Stimulated activated CD4-positive, alpha-beta T cell treated with anti-CD3 and anti-CD28 coated beads, Interleukin-4, amount 100 ng/mL, for 24 hours (primary cell): ENCODE measurements around the gene GLYATL2.

Source experiments
- DNase-seq: peaks from one replicate; pipeline ENCODE4 v3.0.0-alpha.2; 2020

The GLYATL2 gene, protein sequence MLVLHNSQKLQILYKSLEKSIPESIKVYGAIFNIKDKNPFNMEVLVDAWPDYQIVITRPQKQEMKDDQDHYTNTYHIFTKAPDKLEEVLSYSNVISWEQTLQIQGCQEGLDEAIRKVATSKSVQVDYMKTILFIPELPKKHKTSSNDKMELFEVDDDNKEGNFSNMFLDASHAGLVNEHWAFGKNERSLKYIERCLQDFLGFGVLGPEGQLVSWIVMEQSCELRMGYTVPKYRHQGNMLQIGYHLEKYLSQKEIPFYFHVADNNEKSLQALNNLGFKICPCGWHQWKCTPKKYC

DNA sequence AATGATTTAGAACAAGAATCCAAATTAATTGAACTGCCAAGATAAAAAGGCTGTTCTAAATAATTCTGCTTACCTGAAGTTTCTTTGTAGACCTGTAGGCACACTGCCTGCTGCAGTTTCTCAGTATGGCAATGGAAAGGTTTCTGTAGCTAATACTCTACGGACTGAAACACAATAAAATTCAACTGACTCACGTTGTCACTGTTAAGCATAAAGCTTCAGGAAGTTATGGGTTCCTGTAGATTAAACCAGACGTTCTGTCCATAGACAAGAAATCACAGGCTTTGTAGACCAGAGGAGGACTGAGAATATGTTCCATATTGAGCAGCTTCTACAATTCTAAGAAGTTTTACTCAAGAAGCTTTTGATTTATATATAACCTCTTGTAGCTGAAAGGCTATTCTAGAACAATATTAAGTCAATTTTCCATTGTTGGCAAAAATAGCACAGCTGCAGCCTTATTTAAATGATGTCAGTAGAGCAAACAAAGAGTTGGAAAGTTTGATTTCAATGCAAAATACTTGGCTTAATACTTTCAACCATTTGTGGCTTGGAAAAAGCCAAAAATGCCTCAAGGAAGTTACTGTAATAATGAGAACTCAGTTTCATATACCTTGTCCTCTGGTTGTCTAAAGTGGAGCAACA, at the start of gene GLYATL2:
GLYATL2 (minus strand) TSS at position 344 of the 645 bp plus-strand sequence. CDS start 5,092 bp downstream, outside the sequence.
- no peak for DNase-seq

DNA sequence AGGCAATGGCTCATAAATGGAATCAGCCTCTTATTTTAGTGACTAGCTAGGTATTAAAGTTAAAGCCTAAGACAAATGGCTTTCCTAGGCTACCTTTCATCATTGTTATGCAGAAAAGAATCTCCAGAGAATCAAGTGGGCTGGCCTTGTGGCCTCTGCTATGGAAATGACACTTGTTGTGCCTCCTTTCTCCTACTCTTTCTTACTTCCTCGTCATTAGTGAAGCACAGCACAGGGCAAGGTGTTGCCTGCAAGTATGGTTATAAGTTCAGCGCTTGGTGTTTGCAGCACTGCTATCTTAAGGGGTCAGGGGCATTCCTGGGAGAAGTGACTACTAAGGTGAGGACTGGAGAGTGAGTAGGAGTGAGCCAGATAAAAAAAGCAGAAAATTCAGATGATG, 49.4 kb upstream of the GLYATL2 start:
- no peak for DNase-seq

DNA sequence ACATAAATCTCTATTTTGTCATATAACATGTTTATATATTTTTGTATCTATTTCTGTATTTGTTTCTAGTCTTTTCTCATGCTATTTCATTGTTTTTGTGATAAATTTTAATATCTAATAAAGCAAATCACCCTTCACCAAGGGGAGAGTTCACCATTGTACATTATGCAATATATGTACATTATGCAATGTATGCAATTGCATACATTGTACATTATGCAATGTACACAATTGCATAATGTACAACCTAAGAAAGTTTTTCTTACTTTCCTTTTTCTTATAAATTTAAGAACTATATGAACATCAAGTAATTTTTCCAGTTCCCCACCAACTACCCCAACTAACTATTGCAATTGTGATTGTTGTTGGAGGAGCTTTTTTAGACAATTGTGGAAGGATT, 44.1 kb upstream of the GLYATL2 start:
- no peak for DNase-seq

DNA sequence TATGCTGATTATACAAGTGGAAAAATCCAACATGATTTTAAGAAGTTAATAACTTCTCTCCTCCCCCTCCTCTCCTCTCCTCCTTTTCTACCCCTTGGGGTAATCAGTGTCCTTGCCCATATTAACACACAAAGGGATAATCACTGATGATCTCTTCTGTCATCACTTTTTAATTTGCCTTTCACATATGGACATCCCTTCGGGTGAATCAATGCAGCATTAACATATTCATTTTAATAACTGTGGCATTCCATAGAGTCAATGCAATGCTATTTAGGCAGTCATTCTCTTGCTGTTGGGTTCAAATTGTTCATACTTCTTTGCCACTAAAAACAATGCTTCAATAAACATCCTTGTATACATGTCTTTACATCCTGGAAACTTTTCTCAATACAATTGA, 42.9 kb upstream of the GLYATL2 start:
- no peak for DNase-seq

DNA sequence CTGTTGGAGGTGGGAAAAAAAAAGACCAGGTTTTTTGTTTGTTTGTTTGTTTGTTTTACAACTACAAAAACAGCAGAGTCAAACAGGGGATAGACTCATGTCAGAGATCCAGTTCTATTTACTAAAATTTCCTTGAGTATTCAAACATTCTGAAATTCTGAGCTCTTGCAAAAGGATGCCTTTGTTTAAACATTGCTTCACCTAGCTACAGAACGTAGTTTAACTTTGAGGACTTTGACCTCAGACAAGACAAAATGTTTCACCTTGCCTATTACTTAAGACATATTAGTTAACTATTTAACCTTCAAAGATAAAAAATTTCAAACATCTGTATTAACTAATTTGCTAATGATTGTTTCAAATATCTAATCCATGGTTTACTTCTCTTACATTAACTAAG, 36.1 kb upstream of the GLYATL2 start:
- no peak for DNase-seq

DNA sequence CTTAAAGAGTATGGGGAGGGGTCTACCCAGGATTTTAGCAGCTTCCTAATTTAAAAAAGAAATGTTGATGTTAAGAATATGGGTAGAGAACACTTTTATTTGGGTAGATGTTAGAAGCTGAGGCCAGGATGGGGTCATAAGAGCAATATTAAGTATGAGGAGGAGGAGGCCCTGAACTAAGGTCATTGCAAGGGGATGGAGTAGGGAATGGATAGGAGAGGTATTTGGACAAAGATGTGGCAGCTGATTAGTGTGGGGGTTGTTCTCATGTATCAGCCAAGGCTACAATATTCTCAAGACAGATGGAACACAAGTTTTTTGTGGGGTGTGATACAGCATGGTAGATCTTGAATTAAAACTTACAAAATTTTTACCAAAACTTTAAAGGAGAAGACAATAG, 35.7 kb upstream of the GLYATL2 start:
- DNase-seq: no peak

DNA sequence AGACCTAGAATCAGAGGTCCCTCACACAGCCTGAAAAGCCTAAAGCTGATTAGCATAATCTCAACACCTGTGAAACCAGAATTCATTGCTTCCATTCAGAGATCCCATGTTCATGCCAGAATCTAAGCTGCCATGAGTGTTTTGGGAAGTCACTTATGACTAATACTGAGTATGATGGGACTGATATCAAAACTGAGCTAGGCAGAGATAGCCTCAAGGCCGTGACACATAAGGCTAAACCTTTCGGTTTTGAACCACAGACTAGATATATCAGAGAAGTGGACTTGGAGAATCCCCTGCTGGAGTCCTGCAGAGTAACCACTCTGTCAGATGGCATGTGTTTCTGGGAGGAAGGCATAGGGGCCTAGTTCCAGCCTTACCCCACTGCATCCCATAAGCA, 23.1 kb upstream of the GLYATL2 start:
- no peak for DNase-seq

DNA sequence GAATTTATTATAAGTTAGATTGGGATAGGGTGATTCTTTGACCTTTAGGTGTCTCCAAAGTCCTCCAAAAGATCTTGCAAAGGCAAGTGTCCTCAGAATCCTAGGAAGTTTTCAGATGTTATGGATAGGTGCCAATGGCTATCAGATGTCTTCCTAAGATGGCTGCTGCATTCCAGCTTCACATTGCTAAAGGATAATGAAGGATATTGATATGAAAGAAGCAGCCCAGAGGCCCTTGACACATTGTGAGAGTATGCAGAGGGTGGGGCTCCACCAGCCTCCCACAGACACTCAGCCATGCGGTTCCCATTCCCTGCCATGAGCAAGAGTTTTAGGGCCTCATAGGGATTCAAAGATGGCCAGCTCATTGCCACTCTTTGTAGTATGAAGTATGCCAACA, 22.3 kb upstream of the GLYATL2 start:
- DNase-seq: no peak

DNA sequence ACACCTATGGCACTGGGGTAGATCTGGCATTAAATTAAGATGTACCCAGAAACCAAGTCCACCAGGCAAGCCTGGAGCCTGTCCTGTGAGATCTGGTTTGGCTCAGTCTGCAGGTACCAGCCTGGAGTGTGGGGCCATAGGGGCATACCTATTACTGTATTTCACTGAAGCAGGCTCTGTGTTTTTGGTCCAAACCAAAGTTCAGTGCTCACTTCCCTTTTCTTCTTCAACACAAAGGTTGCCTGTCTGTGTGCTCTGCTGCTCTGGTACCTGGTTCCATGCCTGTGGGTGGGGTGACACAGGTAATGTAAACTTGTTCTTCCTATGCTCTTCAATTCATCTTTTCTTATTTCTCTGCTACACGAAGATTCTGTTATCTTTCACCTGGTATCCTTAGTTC, 19.8 kb upstream of the GLYATL2 start:
- DNase-seq: no peak

DNA sequence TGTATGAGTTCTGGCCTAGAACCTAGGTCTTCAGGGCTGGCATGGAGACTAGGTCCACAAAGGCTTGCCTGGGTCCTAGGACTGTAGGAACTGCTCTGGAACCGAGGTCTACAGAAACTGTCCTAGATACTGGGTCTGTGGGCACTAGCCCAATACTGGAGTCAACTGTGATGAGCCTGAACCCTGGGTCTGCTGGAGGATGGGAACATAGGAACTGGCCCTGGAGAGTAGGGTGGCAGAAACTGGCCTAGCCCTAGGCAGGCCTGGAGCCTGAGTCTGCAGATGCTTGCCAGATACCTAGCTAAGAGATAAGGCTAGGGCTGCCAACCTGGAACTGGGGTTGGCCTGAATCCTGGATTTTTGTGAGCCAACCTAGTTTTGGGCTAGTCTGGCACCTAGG, 19.2 kb upstream of the GLYATL2 start:
- DNase-seq: no peak

DNA sequence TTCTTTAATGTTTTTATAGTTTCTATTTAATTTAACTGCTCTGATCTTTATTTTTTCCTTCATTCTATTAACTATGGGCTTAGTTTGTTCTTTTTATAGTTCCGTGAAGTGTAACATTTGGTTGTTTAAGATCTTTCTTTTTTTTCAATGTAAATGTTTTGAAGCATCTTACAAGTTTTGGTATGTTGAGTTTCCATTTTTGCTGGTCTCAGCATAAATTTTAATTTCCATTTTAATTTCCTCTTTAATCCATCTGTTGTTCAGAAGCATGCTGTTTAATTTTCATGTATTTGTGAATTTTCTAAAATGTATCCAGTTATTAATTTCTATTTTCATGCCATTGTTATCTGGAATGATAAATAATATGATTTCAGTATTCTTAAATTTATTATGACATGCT, 17.0 kb upstream of the GLYATL2 start:
- no peak for DNase-seq

DNA sequence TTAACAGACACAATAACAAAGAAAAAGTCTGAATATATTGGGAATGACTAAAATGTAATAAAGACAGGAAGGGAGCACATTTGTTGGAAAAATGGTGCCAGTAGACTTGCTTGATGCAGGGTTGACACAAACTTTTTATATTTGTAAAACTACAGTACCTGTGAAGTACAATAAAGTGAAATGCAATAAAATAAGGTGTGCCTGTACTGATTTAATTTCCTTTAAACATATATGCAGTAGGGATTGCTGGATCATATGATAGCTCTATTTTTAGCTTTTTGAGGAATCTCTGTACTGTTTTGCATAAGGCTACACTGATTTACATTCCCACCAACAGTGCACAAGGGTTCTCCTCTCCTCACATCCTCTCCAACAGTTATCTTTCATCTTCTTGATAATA, 12.3 kb upstream of the GLYATL2 start:
- no peak for DNase-seq

DNA sequence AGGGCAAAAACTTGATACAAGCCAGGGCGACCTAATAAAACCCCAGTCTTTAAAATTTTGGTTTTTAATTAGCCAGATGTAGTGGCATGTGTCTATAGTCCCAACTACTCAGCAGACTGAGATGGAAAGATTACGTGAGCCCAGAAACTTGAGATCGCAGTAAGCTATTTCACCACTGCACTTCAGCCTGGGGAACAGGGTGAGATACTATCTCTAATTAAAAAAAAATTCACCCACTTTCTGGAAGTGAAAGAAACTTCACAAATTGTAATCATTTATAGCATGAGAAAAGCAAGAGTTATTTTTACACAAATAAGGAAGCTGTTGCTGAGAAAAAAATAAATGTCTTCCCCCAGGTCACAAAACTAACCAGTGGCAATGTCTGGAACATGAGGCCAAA, 882 bp upstream of the GLYATL2 start:
- no peak for DNase-seq

DNA sequence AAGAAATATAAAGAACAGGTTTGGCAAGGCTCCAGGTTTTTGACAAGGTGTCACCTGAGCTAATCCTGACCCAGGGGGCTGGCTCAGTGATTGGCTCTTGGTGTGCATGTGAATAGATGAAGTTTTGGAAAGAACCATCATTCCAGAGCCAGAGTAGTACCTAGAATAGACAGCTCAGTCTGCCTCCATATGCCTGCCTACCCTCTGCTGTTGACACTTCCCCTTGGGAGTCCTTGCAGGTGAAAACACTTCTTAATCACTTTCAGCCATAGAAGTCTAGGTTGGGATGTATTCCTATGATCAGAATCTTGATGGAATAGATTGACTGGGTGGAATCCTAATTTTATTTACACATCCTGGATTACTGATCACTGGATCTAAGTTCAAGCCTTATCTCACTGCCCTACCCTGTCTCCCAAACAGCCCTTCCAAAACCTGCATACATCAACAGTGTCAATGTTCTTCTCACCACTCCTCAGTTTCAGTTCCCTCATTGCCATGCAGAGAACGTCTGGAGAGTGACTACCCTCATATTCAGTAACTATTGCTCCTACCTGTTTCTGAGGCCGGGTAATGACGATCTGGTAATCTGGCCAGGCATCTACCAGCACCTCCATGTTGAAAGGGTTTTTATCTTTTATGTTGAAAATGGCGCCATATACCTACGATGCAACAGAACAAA, 6.7 kb downstream of the GLYATL2 start:
- no peak for DNase-seq

DNA sequence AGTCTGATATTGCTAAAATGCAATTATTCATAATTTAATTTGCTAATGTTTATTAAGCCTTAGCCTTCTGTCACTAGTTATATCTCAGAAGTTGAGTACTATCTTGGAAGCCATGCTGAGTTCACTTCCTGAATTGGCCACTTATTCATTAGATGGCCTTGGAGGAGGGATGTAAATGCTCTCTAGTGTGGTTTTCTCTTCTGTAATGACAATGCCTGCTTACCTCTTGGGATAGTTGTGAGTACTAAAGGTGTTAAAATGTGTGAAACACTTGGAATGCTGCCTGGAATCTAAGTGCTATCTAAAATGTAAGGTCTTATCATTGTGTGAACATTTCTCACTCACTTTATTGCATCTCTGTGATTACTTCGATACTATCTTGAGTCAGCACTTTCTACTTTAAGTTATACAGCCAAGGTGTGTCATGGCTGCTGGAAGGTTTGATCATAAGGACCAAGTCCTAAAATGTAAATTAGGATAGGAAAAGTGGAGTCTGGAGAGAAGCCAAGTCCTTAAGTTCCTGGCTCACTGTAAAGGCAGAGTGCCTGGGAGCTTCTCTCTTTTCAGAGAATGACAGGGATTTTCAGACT, 12.4 kb downstream of the GLYATL2 start:
- DNase-seq: no peak

DNA sequence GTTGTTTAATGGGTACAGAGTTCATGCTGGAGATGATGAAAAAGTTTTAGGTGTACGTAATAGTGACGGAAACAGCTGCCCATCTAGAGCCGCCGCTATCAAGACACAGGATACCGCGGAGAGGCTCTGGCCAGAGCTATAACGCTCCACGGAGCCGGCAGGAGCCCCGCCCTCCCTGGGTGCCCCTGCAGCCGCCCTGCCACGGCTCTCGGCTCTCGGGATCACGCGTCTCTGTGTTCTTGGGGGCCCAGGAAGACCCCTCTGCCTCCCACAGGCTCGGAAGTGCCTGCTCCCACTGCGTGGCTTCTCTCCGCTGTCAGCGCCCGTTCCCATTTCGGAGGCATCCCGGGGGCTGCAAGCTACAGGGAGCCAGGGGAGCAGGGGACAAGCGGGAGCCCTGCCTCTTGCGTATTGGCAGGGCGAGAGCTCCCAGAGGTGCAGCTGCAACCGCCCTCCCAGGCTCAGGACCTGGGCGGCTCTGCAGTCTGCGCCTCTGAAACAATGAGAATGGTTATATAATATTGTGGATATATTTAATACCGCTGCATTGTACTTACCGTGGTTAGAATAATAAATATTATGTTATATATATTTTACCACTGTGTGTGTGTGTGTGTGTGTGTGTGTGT, 13.7 kb downstream of the GLYATL2 start:
- DNase-seq: no peak

DNA sequence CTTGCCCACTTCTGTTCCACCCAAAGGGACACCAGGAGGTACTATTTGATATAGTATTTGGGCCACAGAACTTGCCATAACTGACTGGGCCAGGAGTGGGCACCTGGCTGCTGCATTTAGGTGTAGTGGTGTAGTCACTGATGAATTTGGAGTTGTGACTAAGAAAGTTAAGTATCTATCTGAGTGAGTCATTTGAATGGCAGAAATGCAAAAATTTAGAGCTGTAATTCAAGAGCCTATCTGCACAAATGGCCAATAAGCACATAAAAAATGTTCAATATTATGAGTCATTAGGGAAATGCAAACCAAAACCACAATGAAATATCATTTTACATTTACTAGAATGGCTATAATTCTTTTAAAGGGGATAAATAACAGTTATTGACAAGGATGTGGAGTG, 14.7 kb downstream of the GLYATL2 start:
- no peak for DNase-seq

DNA sequence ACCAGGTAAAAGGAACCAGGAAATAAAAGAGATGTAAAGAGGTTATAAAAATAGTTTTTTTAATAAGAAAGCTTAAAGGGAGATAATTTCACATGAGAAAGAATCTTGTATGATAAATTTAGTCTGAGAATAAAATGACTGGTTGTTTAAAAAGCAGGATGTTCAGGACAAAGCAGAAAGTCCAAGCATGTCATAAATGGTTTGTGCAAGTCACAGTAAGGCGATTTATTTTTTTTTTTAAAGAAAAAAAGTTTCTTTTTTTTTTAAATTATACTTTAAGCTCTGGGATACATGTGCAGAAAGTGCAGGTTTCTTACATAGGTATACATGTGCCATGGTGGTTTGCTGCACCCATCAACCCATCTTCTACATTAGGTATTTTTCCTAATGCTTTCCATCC, 30.8 kb downstream of the GLYATL2 start:
- DNase-seq: no peak

DNA sequence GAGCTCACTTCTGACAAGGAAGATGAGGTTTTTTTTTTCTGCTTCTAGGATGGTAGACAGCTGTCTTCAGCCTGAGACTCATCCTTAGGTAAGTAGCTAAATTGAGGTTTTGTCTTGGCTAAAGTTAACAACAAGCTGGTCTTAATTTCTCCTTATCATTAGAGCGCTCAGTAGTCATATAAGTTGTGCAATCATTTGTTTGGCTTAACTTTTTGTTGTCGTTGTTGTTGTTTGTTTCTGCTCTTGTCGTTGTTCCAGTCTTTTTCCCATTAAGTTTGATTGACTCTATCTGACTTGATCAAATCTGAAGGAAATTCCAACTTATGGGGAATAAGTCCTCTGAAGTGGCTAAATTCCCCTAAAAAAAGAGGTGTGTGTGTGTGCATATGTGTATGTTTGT, 33.0 kb downstream of the GLYATL2 start:
- no peak for DNase-seq

DNA sequence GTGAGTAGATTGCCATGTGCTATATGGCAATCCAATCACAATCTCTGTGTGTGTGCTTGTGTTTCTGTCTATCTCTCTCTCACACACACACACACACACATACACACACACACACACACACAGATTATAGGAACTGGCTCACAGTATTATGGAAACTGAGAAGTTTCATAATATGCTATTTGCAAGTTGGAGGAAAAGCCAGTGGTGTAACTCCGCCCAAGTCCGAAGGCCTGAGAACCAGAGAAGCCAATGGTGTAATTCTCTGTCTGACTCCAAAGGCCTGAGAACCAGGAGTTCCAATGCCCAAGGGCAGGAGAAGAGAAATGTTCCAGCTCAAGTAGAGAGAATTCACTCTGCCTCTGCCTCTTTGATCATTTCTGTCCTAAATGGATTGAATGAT, 37.2 kb downstream of the GLYATL2 start:
- no peak for DNase-seq

DNA sequence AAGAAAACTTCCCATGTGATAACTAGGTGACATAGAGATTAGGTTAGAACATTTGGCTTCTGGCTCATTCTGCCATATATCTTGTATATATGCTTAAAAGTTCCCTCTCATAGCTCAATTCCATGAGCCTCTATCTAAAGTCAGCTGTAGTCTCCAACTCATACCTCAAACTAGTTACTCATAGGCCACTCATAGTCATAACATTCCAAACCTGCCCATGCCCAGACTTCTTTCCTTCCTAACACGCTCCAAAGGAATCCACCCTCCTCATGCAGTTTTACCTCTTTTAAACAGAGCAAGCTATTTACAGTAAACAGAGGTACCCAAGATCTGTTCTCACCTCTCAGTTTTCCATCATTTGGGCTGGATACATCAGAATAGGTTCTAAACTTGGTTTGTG, 39.4 kb downstream of the GLYATL2 start:
- no peak for DNase-seq

DNA sequence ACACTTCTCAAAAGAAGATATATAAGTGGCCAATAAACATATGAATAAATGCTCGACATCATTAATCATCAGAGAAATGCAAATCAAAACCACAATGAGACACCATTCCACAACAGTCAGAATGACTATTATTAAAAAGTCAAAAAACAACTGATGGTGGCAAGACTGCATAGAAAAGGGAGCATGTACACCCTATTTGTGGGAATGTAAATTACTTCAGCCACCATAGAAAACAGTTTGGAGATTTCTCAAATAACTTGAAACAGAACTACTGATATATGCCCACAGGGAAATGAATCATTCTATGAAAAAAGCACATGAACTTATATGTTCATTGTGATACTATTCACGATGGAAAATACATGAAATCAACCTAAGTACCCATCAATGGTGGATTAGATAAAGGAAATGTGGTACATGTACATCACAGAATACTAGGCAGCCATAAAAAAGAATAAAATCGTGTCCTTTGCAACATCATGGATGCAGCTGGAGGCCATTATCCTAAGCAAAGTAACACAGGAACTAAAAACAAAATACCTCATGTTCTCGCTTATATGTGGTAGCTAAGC, 42.4 kb downstream of the GLYATL2 start:
- DNase-seq: no peak

DNA sequence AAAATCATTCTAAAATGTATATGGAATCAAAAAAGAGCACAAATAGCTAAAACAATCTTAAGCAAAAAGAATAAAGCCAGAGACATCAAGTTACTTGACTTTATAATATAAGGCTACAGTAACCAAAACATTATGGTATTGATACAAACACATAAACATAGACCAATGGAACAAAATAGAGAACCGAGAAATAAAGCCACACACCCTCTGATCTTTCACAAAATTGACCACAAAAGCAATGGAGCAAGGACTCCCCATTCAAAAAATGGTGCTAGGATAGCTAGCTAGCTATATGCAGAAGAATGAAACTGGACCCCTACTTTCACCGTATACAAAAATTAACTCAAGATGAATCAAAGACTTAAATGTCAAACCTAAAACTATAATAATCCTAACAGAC, 43.2 kb downstream of the GLYATL2 start:
- no peak for DNase-seq
